Activated CD4-positive, alpha-beta T cell treated with anti-CD3 and anti-CD28 coated beads for 36 hours (primary cell): ENCODE measurements around the gene SLBP. TPM values are rescaled to one million over a fixed set of nuclear protein-coding genes. Genes with fewer than 3 reads are reported as not detected.
"Not testable (repeated sequence)": the region's sequence is repeated elsewhere in the genome, so short reads cannot be mapped to it uniquely, and the experiment has no call there.

Experiments used
- ATAC-seq: fragments of 200-7000 bp; cut with Tn5 transposase; one replicate; pipeline ENCODE4 v1.10.0; 2021; ENCODE audit warnings: mild to moderate bottlenecking, moderate library complexity
- CTCF ChIA-PET: fragments of 350-600 bp; sonication (Branson Sonifier 250); formaldehyde crosslinking; loops from one replicate; lab custom pipeline; 2021; ENCODE audit warnings: antibody characterized with exemption; lab: Charles Lee
- POLR2A ChIA-PET: fragments of 350-600 bp; sonication (Branson Sonifier 250); formaldehyde crosslinking; loops from one replicate; lab custom pipeline; 2021; ENCODE audit warnings: antibody characterized with exemption, inconsistent platforms; lab: Charles Lee
- DNase-seq: peaks from one replicate; pipeline ENCODE4 v3.0.0-alpha.2; 2020
- H3K27ac Mint-ChIP-seq: one replicate; pipeline ENCODE4 v1.8.0; 2021; ENCODE audit warnings: mixed read lengths
- H3K27me3 Mint-ChIP-seq: one replicate; pipeline ENCODE4 v1.8.0; 2021; ENCODE audit warnings: mixed read lengths
- H3K36me3 Mint-ChIP-seq: one replicate; pipeline ENCODE4 v1.8.0; 2021; ENCODE audit warnings: low read depth, mixed read lengths
- H3K4me1 Mint-ChIP-seq: one replicate; pipeline ENCODE4 v1.8.0; 2021; ENCODE audit warnings: mixed read lengths
- H3K4me3 Mint-ChIP-seq: one replicate; pipeline ENCODE4 v1.8.0; 2021; ENCODE audit warnings: mild to moderate bottlenecking, moderate library complexity, mixed read lengths
- H3K9me3 Mint-ChIP-seq: one replicate; pipeline ENCODE4 v1.8.0; 2021; ENCODE audit warnings: low read depth, mixed read lengths
- intact Hi-C, 2 experiments: fragments of 100-400 bp; cut with DNase I in 1 of 2; cut with micrococcal nuclease in 1 of 2; formaldehyde crosslinking; loops; one replicate each; pipeline versions ENCODE4 v1.14.2 to v1.15.1; 2022 to 2024; cut with DNase I, micrococcal nuclease
- total RNA-seq, 2 experiments: library from RNA; stranded (reverse); gene quantifications; one replicate each; pipeline ENCODE4 v1.2.3, GENCODE V29; 2021

Gene SLBP
- total RNA-seq, 2 experiments from 2014 or later, result 113 to 134 TPM

DNA sequence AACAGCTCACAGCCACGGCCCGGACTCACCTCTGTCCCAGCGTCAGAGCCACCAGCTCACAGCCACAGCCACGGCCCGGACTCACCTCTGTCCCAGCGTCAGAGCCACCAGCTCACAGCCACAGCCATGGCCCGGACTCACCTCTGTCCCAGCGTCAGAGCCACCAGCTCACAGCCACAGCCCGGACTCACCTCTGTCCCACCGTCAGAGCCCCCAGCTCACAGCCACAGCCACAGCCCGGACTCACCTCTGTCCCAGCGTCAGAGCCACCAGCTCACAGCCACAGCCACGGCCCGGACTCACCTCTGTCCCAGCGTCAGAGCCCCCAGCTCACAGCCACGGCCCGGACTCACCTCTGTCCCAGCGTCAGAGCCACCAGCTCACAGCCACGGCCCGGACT lies 41.1 kb downstream of the SLBP start:
- H3K36me3 Mint-ChIP-seq, ATAC-seq, H3K4me1 Mint-ChIP-seq, intact Hi-C loops, H3K27me3 Mint-ChIP-seq, DNase-seq, CTCF ChIA-PET, H3K9me3 Mint-ChIP-seq, H3K27ac Mint-ChIP-seq, H3K4me3 Mint-ChIP-seq: not testable (repeated sequence)
- POLR2A ChIA-PET, result interaction anchor here (0.6 kb wide), 1 partner anchor 91 kb away, joined by 5 read pairs; no protein-coding TSS in a partner anchor

DNA sequence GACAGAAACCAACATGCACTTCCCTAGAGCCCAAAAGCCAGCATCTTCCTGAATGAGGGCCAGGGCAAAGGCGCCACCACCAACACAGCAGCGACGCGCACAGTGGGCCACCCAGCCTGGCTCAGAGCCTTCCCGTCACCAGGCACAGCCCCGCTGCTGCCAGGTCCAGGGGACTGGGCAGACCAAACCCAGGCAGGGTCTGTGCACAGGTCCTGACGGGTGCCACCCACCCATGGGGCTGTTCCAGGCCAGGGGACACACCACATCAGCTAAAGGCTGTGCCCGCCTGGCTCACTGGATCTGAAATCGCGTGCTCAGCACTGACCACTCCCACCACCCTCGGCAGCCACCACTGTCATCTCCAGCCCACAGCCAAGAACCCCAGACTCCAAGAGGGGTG lies 41.8 kb downstream of the SLBP start:
- POLR2A ChIA-PET, result no interaction called here
- no peak for ATAC-seq
- DNase-seq, result no peak
- CTCF ChIA-PET, result no interaction called here
- Mint-ChIP-seq H3K27ac (no peak overlapping the region), H3K9me3 (no peaks in the 10 kb centered on the region), H3K4me3 (no peak overlapping the region), H3K27me3 (no peaks in the 10 kb centered on the region), H3K4me1 (no peaks in the 10 kb centered on the region), H3K36me3 (no peaks in the 10 kb centered on the region)
- intact Hi-C loops, result no loop called here

DNA sequence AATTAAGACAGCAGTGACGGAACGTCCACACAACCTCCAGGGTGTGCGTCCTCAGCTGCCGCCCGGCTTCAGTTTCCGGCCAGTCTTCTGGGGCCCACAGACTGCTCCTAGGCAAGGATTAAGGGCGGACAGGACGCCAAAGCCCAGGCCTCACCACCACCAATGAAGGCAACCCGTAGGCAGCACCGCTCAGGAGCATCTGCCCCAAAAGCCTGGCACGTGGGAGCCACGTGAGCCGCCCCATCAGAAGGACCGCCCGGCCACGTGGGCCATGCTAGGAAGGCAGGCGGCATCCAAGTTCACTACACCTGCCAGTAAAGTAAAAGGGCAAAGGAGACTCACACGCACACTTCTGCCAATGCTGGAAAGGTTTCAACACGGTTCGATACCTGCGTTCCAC lies 42.3 kb downstream of the SLBP start:
- no peaks in the 10 kb centered on the region for H3K4me1 Mint-ChIP-seq
- ATAC-seq, result no peak
- ChIA-PET CTCF (interaction anchor here (0.6 kb wide), 1 partner anchor 402 kb away, joined by 3 read pairs; no protein-coding TSS in a partner anchor), POLR2A (no interaction called here)
- H3K4me3 Mint-ChIP-seq, result no peak overlapping the region
- no peak for DNase-seq
- H3K27ac Mint-ChIP-seq, result no peak overlapping the region
- no peaks in the 10 kb centered on the region for H3K27me3 Mint-ChIP-seq
- intact Hi-C loops, result no loop called here
- H3K36me3 Mint-ChIP-seq, result no peaks in the 10 kb centered on the region
- H3K9me3 Mint-ChIP-seq, result no peaks in the 10 kb centered on the region

DNA sequence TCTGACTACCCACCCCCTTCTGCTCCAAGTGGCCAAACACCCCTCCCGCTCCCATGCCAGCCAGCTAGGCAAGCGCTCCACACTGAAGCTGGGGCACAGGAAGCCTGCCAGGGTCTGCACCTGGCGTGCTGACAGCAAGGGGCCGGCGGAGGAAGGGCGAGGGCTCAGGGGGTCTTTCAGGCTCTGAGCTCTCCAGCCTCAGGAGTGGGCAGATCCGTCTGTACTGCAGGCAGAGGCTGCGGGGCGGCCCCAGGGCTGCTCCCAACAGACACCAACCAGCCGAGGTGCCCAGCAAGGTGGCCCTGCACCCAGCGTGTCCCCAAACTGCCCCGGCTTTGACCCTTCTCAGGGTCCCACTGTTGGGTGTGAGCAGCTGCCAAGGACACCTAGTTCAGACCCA lies 42.8 kb downstream of the SLBP start:
- no peak for ATAC-seq
- no peak for DNase-seq
- no peaks in the 10 kb centered on the region for H3K4me1 Mint-ChIP-seq
- intact Hi-C loops, result no loop called here
- H3K27ac Mint-ChIP-seq, result no peak overlapping the region
- no peaks in the 10 kb centered on the region for H3K36me3 Mint-ChIP-seq
- no peak overlapping the region for H3K4me3 Mint-ChIP-seq
- ChIA-PET CTCF (interaction anchor here (0.6 kb wide), 1 partner anchor 401 kb away, joined by 3 read pairs; no protein-coding TSS in a partner anchor), POLR2A (no interaction called here)
- H3K27me3 Mint-ChIP-seq, result no peaks in the 10 kb centered on the region
- H3K9me3 Mint-ChIP-seq, result no peaks in the 10 kb centered on the region

DNA sequence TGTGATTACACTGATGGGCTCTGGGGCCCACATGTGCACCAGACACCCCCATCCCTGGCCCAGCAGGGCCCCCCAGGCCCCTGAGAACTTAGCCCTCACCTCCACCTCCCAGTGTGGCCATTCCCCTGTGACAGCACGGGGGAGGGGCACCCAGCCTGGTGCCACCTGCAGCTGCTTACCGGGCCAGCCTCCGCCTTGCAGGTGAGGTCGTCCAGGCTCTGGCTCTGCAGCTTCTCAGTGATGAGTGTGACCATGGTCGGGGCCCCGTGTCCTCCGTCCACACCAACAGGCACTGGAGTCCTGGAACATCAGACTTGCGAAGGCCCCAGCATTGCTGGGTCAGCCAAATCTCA lies 43.7 kb downstream of the SLBP start:
- Mint-ChIP-seq H3K4me1 (no peaks in the 10 kb centered on the region), H3K9me3 (no peaks in the 10 kb centered on the region), H3K36me3 (no peaks in the 10 kb centered on the region), H3K4me3 (no peak overlapping the region), H3K27me3 (no peaks in the 10 kb centered on the region), H3K27ac (no peak overlapping the region)
- no peak for ATAC-seq
- CTCF ChIA-PET, result interaction anchor here (0.7 kb wide), 1 partner anchor 33 kb away, joined by 3 read pairs; no protein-coding TSS in a partner anchor
- intact Hi-C loops, result no loop called here
- POLR2A ChIA-PET, result no interaction called here
- no peak for DNase-seq

DNA sequence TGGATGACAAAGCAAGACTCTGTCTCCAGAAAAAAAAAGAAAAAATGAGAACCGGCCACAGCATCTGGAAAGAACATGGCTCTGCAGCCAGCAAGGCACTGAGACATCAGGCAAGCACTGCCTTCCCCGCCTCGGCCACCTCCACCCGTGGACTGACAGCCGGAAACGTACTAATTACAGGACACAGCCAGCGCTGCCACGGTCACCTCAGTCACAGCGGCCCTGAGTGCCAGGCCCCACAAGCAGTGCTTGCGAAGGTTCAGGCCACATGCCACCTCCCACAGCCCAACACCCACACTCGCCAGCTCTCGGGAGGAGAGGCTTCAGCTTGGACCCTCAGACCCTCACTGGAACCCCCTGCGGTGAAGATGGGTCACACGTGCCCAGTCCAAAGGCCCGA lies 44.8 kb downstream of the SLBP start:
- no peaks in the 10 kb centered on the region for H3K9me3 Mint-ChIP-seq
- H3K4me3 Mint-ChIP-seq, result no peak overlapping the region
- DNase-seq (no peak), ATAC-seq (no peak)
- ChIA-PET POLR2A (interaction anchor here (0.6 kb wide), 1 partner anchor 15 kb away, joined by 3 read pairs; no protein-coding TSS in a partner anchor), CTCF (interaction anchor here (0.7 kb wide), 1 partner anchor 77 kb away, joined by 3 read pairs; no protein-coding TSS in a partner anchor)
- no peak overlapping the region for H3K27ac Mint-ChIP-seq
- no peaks in the 10 kb centered on the region for H3K27me3 Mint-ChIP-seq
- no peaks in the 10 kb centered on the region for H3K4me1 Mint-ChIP-seq
- no peaks in the 10 kb centered on the region for H3K36me3 Mint-ChIP-seq
- intact Hi-C loops, result no loop called here

DNA sequence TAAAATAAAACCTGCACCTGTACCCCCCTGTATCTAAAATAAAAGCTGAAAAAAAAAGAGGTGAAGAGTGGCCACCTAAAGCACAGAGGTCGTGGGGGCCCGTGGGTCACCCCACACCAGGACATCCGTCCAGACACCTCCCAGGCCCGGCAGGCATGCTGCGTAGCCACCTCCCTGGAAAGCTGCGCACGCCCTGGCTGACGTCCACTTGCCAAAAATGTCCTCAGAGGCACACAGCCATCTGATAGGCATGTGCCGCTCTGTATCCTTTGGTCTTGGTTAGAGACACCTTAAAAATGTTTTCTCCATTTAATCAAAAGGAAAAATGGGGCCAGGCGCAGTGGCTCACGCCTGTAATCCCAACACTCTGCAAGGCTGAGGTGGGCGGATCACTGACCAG lies 45.7 kb downstream of the SLBP start:
- intact Hi-C loops, result no loop called here
- no peak for DNase-seq
- Mint-ChIP-seq H3K36me3 (no peaks in the 10 kb centered on the region), H3K27ac (no peak overlapping the region), H3K27me3 (no peaks in the 10 kb centered on the region), H3K4me3 (no peak overlapping the region), H3K4me1 (no peaks in the 10 kb centered on the region), H3K9me3 (no peaks in the 10 kb centered on the region)
- CTCF ChIA-PET, result no interaction called here
- POLR2A ChIA-PET, result no interaction called here
- ATAC-seq, result no peak

DNA sequence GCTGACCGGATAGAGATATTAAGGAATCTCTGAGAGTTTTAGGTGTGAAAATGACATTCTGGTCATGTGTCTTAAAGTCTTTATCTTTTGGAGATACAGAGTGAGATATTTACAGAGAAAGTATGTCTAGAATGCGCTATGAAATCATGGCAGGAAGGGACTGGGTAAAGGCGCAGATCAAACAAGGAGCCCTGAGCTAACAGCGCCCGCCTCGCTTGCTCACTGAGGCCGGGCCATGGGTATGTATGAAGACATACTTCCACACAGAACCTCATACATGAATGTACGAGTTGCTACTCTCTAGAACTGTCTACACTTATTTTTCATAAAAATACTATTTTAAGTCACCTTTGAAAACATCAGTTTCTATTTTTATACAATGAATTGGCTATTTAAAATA lies 48.0 kb downstream of the SLBP start:
- ATAC-seq (no peak), DNase-seq (no peak)
- POLR2A ChIA-PET, result no interaction called here
- Mint-ChIP-seq H3K27ac (no peak overlapping the region), H3K27me3 (no peaks in the 10 kb centered on the region), H3K9me3 (no peaks in the 10 kb centered on the region), H3K4me3 (no peak overlapping the region), H3K4me1 (no peaks in the 10 kb centered on the region), H3K36me3 (no peaks in the 10 kb centered on the region)
- intact Hi-C loops, result no loop called here
- CTCF ChIA-PET, result no interaction called here

DNA sequence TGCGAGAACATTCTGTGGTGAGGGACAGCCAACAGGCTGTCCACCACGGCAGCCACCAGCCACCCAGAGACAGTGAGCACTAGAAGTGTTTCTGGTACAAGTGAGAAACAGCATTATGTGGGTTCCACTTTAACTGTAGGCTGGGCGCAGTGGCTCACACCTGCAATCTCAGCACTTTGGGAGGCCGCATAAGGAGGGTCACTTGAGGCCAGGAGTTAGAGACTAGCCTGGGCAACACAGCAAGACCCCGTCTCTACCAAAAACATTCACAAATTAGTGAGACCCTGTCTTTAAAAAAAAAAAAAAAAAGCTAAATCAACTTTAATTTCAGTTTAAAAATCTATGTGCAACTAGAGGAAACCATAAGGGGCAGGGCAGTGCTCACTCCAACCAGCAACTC lies 48.6 kb downstream of the SLBP start:
- intact Hi-C loops, result no loop called here
- Mint-ChIP-seq H3K9me3 (no peaks in the 10 kb centered on the region), H3K27ac (no peak overlapping the region), H3K4me1 (no peaks in the 10 kb centered on the region), H3K27me3 (no peaks in the 10 kb centered on the region), H3K36me3 (no peaks in the 10 kb centered on the region), H3K4me3 (no peak overlapping the region)
- ATAC-seq (no peak), DNase-seq (no peak)
- CTCF ChIA-PET, result interaction anchor here (1.2 kb wide), 1 partner anchor 31 kb away, joined by 4 read pairs; no protein-coding TSS in a partner anchor
- POLR2A ChIA-PET, result no interaction called here

DNA sequence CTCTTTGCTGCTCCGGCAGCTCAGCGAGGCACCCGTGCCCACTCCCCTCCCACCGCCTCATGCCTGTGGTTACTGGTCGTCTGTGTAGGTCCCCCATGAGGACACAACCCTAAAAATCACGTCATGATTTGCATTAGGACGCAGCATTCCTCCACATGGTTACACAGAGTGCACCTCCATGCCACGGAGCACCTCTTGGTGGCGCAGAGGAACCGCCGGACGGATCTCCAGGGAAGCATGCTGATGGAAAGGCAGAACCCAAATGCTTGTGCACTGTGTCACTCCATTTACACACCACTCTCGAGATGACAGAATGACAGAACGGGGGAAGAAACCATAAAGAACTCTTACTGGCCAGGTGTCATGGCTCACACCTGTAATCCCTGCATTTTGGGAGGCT lies 50.4 kb downstream of the SLBP start:
- ChIA-PET CTCF (no interaction called here), POLR2A (no interaction called here)
- no peaks in the 10 kb centered on the region for H3K27me3 Mint-ChIP-seq
- H3K36me3 Mint-ChIP-seq, result no peaks in the 10 kb centered on the region
- no peak for DNase-seq
- intact Hi-C loops, result no loop called here
- no peaks in the 10 kb centered on the region for H3K9me3 Mint-ChIP-seq
- no peak overlapping the region for H3K27ac Mint-ChIP-seq
- no peaks in the 10 kb centered on the region for H3K4me1 Mint-ChIP-seq
- ATAC-seq, result no peak
- H3K4me3 Mint-ChIP-seq, result no peak overlapping the region

DNA sequence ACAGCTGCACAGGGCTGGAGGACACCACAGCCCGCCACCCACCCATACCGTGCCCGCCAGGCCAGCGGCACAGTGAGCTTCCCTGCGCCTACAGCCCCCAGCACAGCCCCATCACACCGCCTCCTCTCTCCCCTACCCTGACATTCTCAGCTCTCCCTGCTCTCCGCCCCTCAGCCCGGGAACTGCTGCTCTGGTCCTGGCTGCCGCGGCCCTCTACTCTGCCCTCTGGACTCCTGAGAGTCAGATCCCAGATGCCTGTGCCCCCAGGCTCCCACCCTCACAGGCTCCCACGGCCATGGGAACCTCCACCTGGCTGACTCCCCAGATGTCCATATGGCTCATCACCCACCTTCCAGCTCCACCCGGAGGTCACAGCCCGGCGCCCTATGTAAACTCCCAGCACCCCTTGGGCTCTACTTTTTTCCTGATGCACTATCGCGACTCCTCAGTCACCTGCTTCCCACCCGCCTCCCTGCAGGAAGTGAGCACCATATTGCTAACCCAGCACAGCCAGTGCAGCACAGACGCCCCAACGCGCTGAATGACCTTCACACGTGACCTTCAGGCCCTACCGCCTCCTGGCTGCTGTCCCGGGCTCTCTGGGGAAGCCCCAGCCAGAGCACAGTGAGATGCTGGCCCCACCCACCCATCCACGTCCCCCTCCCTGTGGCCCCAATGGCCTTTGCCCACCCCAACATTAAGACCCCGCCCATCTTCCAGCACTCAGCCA lies 51.0 kb downstream of the SLBP start:
- ChIA-PET CTCF (interaction anchor here (1.0 kb wide), 1 partner anchor 32 kb away, joined by 3 read pairs; no protein-coding TSS in a partner anchor), POLR2A (no interaction called here)
- Mint-ChIP-seq H3K36me3 (no peaks in the 10 kb centered on the region), H3K4me1 (no peaks in the 10 kb centered on the region), H3K9me3 (no peaks in the 10 kb centered on the region), H3K27me3 (no peaks in the 10 kb centered on the region), H3K4me3 (no peak overlapping the region), H3K27ac (no peak overlapping the region)
- ATAC-seq, result no peak
- DNase-seq, result no peak
- intact Hi-C loops, result no loop called here
